ENCODE results near the gene CIDEC. TPM values are rescaled to one million over a fixed set of nuclear protein-coding genes. Genes with fewer than 3 reads are reported as not detected.

CIDEC gene
- total and polyA plus RNA-seq, 2 of the 13 experiments (the other 11 are each of a cell fraction or from before 2014, with no cell fraction given), result 2.5 to 10.4 TPM

DNA sequence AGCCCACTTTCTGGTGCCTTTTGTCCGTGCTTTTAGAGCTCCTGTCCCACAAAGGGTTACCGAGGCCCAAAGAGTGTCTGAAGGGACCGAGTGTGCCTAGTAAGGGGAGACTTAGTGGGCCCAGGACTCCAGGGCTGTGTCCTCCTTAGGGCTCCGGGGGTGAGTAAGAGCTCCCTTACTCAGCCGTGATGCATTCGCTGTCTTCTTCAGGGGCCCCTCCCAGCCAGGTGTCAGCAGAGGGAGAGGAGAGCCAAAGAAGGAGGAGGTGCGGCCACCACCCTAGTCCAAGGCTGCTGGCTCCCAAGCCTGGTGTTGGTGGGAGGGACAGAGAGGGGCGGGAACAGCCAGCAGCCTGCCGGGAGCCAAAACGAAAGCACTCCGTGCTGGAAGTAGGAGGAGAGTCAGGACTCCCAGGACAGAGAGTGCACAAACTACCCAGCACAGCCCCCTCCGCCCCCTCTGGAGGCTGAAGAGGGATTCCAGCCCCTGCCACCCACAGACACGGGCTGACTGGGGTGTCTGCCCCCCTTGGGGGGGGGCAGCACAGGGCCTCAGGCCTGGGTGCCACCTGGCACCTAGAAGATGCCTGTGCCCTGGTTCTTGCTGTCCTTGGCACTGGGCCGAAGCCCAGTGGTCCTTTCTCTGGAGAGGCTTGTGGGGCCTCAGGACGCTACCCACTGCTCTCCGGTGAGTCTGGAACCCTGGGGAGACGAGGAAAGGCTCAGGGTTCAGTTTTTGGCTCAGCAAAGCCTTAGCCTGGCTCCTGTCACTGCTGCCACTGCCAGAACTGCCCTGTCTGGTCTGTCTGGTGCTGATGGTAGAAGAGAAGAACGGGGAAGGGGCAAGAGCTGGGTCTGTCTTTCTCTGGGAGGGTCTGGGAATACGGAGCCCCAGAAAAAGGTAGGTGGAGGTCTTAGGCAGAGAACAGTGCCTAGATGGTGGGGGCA, 37.0 kb upstream of the CIDEC start, which contains the start of gene IL17RC (continued):
- TF ChIP-seq TRIM24 (CRISPR knock-in tag; IDR thresholded peaks at IDR 0.05) (no peak), ISL2 (CRISPR knock-in tag; IDR thresholded peaks at IDR 0.05) (0 out of 2 replicates have a peak, but pooled peaks have one; percentile 43), FOXC1 (CRISPR knock-in tag; IDR thresholded peaks at IDR 0.05; ENCODE audit: borderline replicate concordance) (no peak), AHR (CRISPR knock-in tag; IDR thresholded peaks at IDR 0.05) (no peak), ZNF337 (CRISPR knock-in tag; IDR thresholded peaks at IDR 0.05; ENCODE audit: borderline replicate concordance, low read depth) (no peak), WIZ (CRISPR knock-in tag; IDR thresholded peaks at IDR 0.05) (no peak), ZNF772 (CRISPR knock-in tag; IDR thresholded peaks at IDR 0.05) (peak; percentile 87), ZNF260 (CRISPR knock-in tag; IDR thresholded peaks at IDR 0.05; ENCODE audit: borderline replicate concordance, low read depth) (no peak), SRSF4 (IDR thresholded peaks at IDR 0.05; ENCODE audit: low read depth, low read length, poor library complexity, severe bottlenecking) (no peak), ZFP36L2 (CRISPR knock-in tag; IDR thresholded peaks at IDR 0.05) (no peak), GTF2F1 (IDR thresholded peaks at IDR 0.05; ENCODE audit: low read length) (no peak), RFXAP (CRISPR knock-in tag; IDR thresholded peaks at IDR 0.05; ENCODE audit: borderline replicate concordance) (peak; percentile 58; the same call in 1 of the 2 replicates), SIN3B (IDR thresholded peaks at IDR 0.05; ENCODE audit: low read length) (no peak), MAFG (CRISPR knock-in tag; IDR thresholded peaks at IDR 0.05) (no peak), DMAP1 (CRISPR knock-in tag; IDR thresholded peaks at IDR 0.05) (no peak)
- TF ChIP-seq, protein P1, sequence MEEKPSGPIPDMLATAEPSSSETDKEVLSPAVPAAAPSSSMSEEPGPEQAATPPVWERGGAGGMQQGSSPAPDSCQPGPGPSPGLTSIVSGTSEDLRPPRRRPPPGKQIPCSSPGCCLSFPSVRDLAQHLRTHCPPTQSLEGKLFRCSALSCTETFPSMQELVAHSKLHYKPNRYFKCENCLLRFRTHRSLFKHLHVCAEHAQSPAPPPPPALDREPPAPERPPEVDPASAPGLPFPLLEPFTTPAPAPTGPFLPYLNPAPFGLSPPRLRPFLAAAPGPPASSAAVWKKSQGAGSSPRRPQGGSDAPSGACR (CRISPR knock-in tag; IDR thresholded peaks at IDR 0.05), result no peak
- TF ChIP-seq, protein P2, sequence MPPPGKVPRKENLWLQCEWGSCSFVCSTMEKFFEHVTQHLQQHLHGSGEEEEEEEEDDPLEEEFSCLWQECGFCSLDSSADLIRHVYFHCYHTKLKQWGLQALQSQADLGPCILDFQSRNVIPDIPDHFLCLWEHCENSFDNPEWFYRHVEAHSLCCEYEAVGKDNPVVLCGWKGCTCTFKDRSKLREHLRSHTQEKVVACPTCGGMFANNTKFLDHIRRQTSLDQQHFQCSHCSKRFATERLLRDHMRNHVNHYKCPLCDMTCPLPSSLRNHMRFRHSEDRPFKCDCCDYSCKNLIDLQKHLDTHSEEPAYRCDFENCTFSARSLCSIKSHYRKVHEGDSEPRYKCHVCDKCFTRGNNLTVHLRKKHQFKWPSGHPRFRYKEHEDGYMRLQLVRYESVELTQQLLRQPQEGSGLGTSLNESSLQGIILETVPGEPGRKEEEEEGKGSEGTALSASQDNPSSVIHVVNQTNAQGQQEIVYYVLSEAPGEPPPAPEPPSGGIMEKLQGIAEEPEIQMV (CRISPR knock-in tag; IDR thresholded peaks at IDR 0.05; ENCODE audit: low read depth), result no peak
- TF ChIP-seq, protein P3, sequence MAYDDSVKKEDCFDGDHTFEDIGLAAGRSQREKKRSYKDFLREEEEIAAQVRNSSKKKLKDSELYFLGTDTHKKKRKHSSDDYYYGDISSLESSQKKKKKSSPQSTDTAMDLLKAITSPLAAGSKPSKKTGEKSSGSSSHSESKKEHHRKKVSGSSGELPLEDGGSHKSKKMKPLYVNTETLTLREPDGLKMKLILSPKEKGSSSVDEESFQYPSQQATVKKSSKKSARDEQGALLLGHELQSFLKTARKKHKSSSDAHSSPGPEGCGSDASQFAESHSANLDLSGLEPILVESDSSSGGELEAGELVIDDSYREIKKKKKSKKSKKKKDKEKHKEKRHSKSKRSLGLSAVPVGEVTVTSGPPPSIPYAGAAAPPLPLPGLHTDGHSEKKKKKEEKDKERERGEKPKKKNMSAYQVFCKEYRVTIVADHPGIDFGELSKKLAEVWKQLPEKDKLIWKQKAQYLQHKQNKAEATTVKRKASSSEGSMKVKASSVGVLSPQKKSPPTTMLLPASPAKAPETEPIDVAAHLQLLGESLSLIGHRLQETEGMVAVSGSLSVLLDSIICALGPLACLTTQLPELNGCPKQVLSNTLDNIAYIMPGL (CRISPR knock-in tag; IDR thresholded peaks at IDR 0.05; ENCODE audit: borderline replicate concordance in 1 of 2, low read depth in 1 of 2), result peak in 1 of 2 experiments; percentile 59; a peak in 2 of 4 replicates
- TF ChIP-seq, protein P4, sequence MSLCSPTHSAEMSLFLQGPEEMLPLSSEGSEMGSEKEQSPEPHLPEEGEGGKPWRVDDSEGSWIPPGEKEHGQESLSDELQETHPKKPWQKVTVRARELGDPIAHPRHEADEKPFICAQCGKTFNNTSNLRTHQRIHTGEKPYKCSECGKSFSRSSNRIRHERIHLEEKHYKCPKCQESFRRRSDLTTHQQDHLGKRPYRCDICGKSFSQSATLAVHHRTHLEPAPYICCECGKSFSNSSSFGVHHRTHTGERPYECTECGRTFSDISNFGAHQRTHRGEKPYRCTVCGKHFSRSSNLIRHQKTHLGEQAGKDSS (CRISPR knock-in tag; IDR thresholded peaks at IDR 0.05; ENCODE audit: borderline replicate concordance, low read depth), result peak; percentile 41; the same call in 1 of the 2 replicates
- TF ChIP-seq, protein P5, sequence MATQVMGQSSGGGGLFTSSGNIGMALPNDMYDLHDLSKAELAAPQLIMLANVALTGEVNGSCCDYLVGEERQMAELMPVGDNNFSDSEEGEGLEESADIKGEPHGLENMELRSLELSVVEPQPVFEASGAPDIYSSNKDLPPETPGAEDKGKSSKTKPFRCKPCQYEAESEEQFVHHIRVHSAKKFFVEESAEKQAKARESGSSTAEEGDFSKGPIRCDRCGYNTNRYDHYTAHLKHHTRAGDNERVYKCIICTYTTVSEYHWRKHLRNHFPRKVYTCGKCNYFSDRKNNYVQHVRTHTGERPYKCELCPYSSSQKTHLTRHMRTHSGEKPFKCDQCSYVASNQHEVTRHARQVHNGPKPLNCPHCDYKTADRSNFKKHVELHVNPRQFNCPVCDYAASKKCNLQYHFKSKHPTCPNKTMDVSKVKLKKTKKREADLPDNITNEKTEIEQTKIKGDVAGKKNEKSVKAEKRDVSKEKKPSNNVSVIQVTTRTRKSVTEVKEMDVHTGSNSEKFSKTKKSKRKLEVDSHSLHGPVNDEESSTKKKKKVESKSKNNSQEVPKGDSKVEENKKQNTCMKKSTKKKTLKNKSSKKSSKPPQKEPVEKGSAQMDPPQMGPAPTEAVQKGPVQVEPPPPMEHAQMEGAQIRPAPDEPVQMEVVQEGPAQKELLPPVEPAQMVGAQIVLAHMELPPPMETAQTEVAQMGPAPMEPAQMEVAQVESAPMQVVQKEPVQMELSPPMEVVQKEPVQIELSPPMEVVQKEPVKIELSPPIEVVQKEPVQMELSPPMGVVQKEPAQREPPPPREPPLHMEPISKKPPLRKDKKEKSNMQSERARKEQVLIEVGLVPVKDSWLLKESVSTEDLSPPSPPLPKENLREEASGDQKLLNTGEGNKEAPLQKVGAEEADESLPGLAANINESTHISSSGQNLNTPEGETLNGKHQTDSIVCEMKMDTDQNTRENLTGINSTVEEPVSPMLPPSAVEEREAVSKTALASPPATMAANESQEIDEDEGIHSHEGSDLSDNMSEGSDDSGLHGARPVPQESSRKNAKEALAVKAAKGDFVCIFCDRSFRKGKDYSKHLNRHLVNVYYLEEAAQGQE (IDR thresholded peaks at IDR 0.05; ENCODE audit: borderline replicate concordance in 1 of 2, low read depth in 1 of 2, low read length in 2 of 2), result no peak

Data from HepG2 (cell line).